BE2C (cell line): ENCODE measurements around the gene DNAH10.
A peak's percentile ranks its signal among the peaks of the same experiment; 100 is the strongest.

Experiments used
- DNase-seq: peaks from one replicate; pipeline ENCODE4 v3.0.0-alpha.2; 2020
- H3K27me3 ChIP-seq: fragments of 250-450 bp; sonication (Bioruptor Pico); 2 replicates; pipeline ENCODE4 v1.5.1; 2020; ENCODE audit warnings: mild to moderate bottlenecking
- H3K36me3 ChIP-seq: fragments of 250-450 bp; sonication (Bioruptor Pico); 2 replicates; pipeline ENCODE4 v1.5.1; 2020; ENCODE audit warnings: mild to moderate bottlenecking
- H3K4me1 ChIP-seq: fragments of 250-450 bp; sonication (Bioruptor Pico); 2 replicates; pipeline ENCODE4 v1.5.1; 2020
- H3K4me3 ChIP-seq: 2 replicates; pipeline ENCODE4 v1.5.1; 2011; ENCODE audit warnings: low read depth, low read length
- H3K9me3 ChIP-seq: fragments of 250-450 bp; sonication (Bioruptor Pico); 2 replicates; pipeline ENCODE4 v1.5.1; 2020
- CTCF ChIP-seq: IDR thresholded peaks from 2 replicates; pipeline ENCODE4 v1.5.1; 2012; ENCODE audit warnings: mild to moderate bottlenecking, low read depth, low read length

The DNAH10 gene

GRCh38 chr12:123936471-123936870 lies 174.4 kb downstream of the DNAH10 start:
- no peak for DNase-seq
- no peaks in the 10 kb centered on the region for H3K4me1 ChIP-seq
- H3K27me3 ChIP-seq: no peaks in the 10 kb centered on the region
- no peak for TF ChIP-seq CTCF
- H3K36me3 ChIP-seq: no peaks in the 10 kb centered on the region
- H3K4me3 ChIP-seq: no peak overlapping the region
- H3K9me3 ChIP-seq: no peaks in the 10 kb centered on the region

DNA sequence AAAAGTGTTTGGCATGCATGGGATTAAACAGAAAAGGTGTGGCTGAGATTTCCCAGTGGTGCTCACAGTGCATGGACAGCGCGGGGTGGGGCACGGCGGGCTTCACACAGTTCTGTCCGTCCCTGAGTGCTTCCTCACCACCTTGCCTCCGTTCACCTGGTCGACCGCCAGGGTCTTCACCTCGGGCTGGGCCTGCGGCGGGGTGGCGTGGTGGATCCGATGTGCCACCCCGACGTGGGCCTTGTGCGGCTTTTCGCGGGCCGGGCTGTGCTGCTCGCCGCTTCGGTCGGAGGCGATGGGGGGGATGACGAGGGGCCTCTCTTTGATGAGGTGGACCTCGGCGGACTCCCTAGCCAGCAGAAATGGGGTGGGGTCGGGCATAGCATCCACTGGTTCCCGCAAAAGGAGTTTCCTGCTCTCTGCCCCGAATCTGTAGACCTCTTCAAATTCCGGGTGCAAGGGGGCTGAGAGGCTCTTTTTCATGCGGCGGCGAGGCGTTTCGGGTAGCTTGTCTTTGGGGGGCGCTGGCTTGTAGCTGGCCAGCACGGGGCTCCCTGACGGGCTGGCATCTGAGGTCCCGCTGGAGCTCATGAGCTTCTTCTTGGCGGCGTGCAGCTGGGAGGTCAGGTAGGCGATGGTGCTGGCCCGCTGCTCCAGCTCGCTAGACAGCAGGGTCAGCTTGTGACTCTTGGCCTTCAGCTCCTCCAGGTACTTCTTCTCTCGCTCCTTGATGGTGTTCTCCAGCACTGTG lies 175.0 kb downstream of the DNAH10 start:
- no peak for DNase-seq
- Histone ChIP-seq H3K4me3 (no peak overlapping the region), H3K9me3 (no peaks in the 10 kb centered on the region), H3K36me3 (no peaks in the 10 kb centered on the region), H3K4me1 (no peaks in the 10 kb centered on the region), H3K27me3 (no peaks in the 10 kb centered on the region)
- TF ChIP-seq CTCF: no peak

GRCh38 chr12:123937707-123938591 lies 175.8 kb downstream of the DNAH10 start:
- H3K36me3 ChIP-seq: no peaks in the 10 kb centered on the region; the same call in 1 of the 2 replicates
- no peak for DNase-seq
- H3K4me3 ChIP-seq: no peak overlapping the region
- H3K27me3 ChIP-seq: no peaks in the 10 kb centered on the region
- H3K9me3 ChIP-seq: no peaks in the 10 kb centered on the region
- H3K4me1 ChIP-seq: no peaks in the 10 kb centered on the region
- no peak for TF ChIP-seq CTCF

DNA sequence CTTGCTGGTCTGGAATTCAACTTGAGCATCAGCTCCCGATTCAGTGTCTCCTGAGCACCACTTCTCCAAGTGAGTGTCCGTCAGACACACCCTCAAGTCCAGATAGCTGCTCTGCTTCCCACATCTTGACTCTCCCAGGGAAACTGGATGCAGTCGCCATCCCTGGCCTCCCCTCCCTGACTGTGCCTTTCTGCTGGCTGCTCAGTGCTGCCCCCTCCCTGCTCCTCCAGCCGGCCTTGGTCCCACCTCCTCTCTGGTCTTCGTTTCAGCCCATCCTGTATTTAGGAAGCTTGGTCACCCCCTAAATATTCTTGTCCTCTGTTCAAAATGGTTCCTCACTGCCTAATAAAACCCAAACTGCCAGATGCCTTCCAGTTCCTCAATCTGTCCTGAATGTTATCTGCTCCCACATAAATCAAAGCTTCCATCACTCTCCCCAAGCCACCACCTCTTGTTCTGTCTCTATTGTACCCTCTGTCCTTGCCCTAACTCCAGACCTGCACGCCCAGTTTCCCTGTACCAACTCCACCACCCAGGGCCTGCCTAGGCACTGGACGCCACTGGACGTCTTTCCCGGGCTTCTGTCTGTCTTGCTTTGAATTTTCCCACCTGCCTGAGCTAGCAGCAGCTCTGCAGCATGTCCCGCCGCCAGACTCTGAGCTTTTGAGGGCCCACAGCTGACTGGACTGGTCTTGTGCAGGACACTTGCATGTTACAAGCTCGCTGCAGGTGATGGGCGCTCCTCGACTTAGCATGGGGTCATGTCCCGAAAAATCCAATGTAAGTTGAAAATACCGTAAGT lies 176.8 kb downstream of the DNAH10 start:
- Histone ChIP-seq H3K4me3 (no peak overlapping the region), H3K4me1 (no peaks in the 10 kb centered on the region; the same call in 1 of the 2 replicates), H3K9me3 (no peaks in the 10 kb centered on the region), H3K27me3 (no peaks in the 10 kb centered on the region), H3K36me3 (no peaks in the 10 kb centered on the region; the same call in 1 of the 2 replicates)
- peak; percentile 62 for TF ChIP-seq CTCF
- DNase-seq: peak; percentile 46

DNA sequence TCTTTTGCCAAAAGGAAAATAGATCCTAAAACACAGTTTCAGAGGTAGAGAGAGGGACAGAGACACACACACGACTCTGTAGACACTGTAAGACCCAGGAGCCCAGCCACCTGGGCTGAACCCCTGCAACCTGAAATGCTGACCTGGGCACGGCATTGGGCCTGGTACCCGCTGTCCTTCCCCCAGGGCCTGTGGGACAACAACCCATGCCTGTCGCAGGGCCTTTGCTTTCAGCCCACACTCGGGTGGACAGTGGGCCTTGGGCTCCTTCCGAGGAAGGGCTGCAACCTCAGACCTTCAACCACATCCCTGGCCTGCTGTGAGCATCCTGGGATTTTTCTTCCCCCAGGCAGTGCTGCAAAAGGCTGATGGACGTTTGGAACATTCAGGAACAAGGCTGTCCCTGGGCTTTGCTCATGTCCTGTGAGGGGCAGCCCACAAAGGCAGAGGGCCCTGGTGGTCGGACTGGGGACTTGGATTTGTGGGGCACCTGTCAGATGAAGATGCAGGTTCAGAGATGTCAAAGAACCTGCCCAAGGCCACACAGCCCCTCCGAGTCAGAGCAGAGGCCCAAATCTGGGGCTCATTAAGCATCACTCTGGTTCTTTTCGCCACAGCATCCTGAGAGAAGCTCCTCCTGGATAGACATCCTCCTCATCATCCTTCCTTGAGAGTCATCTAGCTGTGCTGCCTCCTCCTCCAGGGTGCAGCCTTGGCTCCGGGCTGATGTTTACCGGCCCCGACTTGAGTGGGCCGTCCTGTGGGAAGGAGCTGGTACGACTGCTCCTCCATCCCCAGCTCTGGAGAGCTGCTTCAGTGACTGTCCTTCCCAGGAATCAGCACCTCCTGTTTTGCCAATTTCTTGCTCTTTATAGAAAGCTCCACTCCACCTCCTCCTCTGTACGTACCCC lies 177.9 kb downstream of the DNAH10 start:
- no peak for DNase-seq
- no peaks in the 10 kb centered on the region for H3K27me3 ChIP-seq
- H3K36me3 ChIP-seq: no peaks in the 10 kb centered on the region; the same call in 1 of the 2 replicates
- H3K4me1 ChIP-seq: no peaks in the 10 kb centered on the region; the same call in 1 of the 2 replicates
- no peaks in the 10 kb centered on the region for H3K9me3 ChIP-seq
- TF ChIP-seq CTCF: no peak
- no peak overlapping the region for H3K4me3 ChIP-seq
